HepG2 (cell line): ENCODE measurements around the gene MMS19. TPM values are rescaled to one million over a fixed set of nuclear protein-coding genes. Genes with fewer than 3 reads are reported as not detected.

ENCODE experiments used
- AGO2 ChIP-seq: fragments of 200-400 bp; formaldehyde crosslinking; optimal IDR thresholded peaks from 2 replicates; pipeline ENCODE3; 2017; ENCODE audit warnings: mild to moderate bottlenecking, low read depth, low read length, moderate library complexity
- CEBPG ChIP-seq: IDR thresholded peaks from 2 replicates; pipeline ENCODE4 v1.6.1; 2016
- DBP ChIP-seq: sonication (generic); formaldehyde crosslinking; IDR thresholded peaks from 2 replicates; pipeline ENCODE4 v1.4.0; 2020; ENCODE audit warnings: missing genetic modification reagents; ENCODE audit errors: not compliant biosample characterization
- ELF3 ChIP-seq: IDR thresholded peaks from 2 replicates; pipeline ENCODE4 v1.6.1; 2016; ENCODE audit warnings: missing genetic modification reagents, missing compliant biosample characterization
- HBP1 ChIP-seq: IDR thresholded peaks from 2 replicates; pipeline ENCODE4 v1.6.1; 2016; ENCODE audit warnings: low read depth, control low read depth
- HHEX ChIP-seq: IDR thresholded peaks from 2 replicates; pipeline ENCODE4 v1.6.1; 2016; ENCODE audit warnings: control low read depth
- NCOA1 ChIP-seq: sonication (generic); formaldehyde crosslinking; IDR thresholded peaks from 2 replicates; pipeline ENCODE4 v1.9.0; 2021; ENCODE audit warnings: missing genetic modification reagents
- RFX3 ChIP-seq: IDR thresholded peaks from 2 replicates; pipeline ENCODE4 v1.6.1; 2016; ENCODE audit warnings: missing biosample characterization, missing genetic modification reagents
- SIX4 ChIP-seq: sonication (generic); formaldehyde crosslinking; IDR thresholded peaks from 2 replicates; pipeline ENCODE4 v1.4.0; 2020; ENCODE audit warnings: missing genetic modification reagents
- SKI ChIP-seq: fragments of 450-650 bp; IDR thresholded peaks from one replicate; pipeline ENCODE4 v1.6.1; 2018; ENCODE audit warnings: mild to moderate bottlenecking; ENCODE audit not compliant: partially characterized antibody
- THAP7 ChIP-seq: sonication (generic); formaldehyde crosslinking; IDR thresholded peaks from 2 replicates; pipeline ENCODE4 v1.8.1; 2023; ENCODE audit warnings: mild to moderate bottlenecking, missing genetic modification reagents
- ZBTB43 ChIP-seq: sonication (generic); formaldehyde crosslinking; conservative IDR thresholded peaks from 2 replicates; pipeline ENCODE4 v1.4.0; 2020; ENCODE audit warnings: missing genetic modification reagents
- ZFP82 ChIP-seq: sonication (generic); formaldehyde crosslinking; IDR thresholded peaks from 2 replicates; pipeline ENCODE4 v1.5.1; 2020; ENCODE audit warnings: mild to moderate bottlenecking, missing genetic modification reagents, borderline replicate concordance
- ZMYM2 ChIP-seq: sonication (generic); formaldehyde crosslinking; IDR thresholded peaks from 2 replicates; pipeline ENCODE4 v1.8.0; 2022; ENCODE audit warnings: mild to moderate bottlenecking, missing genetic modification reagents
- ZNF232 ChIP-seq: sonication (generic); formaldehyde crosslinking; IDR thresholded peaks from 2 replicates; pipeline ENCODE4 v1.4.0; 2020; ENCODE audit warnings: missing genetic modification reagents, borderline replicate concordance
- ZNF343 ChIP-seq: sonication (generic); formaldehyde crosslinking; IDR thresholded peaks from 2 replicates; pipeline ENCODE4 v1.4.0; 2020; ENCODE audit warnings: mild to moderate bottlenecking, missing genetic modification reagents
- ZNF430 ChIP-seq: sonication (generic); formaldehyde crosslinking; IDR thresholded peaks from 2 replicates; pipeline ENCODE4 v1.9.0; 2021; ENCODE audit warnings: mild to moderate bottlenecking, missing genetic modification reagents
- ZNF570 ChIP-seq: sonication (generic); formaldehyde crosslinking; IDR thresholded peaks from 2 replicates; pipeline ENCODE4 v1.4.0; 2020; ENCODE audit warnings: mild to moderate bottlenecking, missing genetic modification reagents, borderline replicate concordance
- ZNF670 ChIP-seq: sonication (generic); formaldehyde crosslinking; IDR thresholded peaks from 2 replicates; pipeline ENCODE4 v1.8.0; 2022; ENCODE audit warnings: mild to moderate bottlenecking, missing genetic modification reagents, borderline replicate concordance
- ZSCAN31 ChIP-seq: sonication (generic); formaldehyde crosslinking; IDR thresholded peaks from 2 replicates; pipeline ENCODE4 v1.5.0; 2020; ENCODE audit warnings: low read depth, mild to moderate bottlenecking, missing genetic modification reagents
- polyA plus RNA-seq, 8 experiments: library from polyadenylated mRNA; depleted of rRNA in 3 of 8; stranded (reverse) in 7 of 8; unstranded in 1 of 8; fragments of >200 nt; fragmentation: Illumina TruSeq in 4 of 8; extraction: Trizol in 4 of 8; gene quantifications; 2 replicates each; pipeline versions ENCODE4 v1.2.1 to v1.2.3, GENCODE V29; 2011 to 2016; ENCODE audit warnings: low read depth in 4 of 8, missing spikeins in 1 of 8, mixed read lengths in 1 of 8; ENCODE audit not compliant: insufficient read depth in 1 of 8
- total RNA-seq, 5 experiments: library from RNA; depleted of rRNA; stranded (reverse); fragments of >200 nt; fragmentation: Illumina TruSeq; extraction: Trizol; gene quantifications; 2 replicates each; pipeline ENCODE4 v1.2.3, GENCODE V29; 2016; ENCODE audit warnings: low read depth in 1 of 5
- TF ChIP-seq, protein P1 (sequence below): sonication (generic); formaldehyde crosslinking; IDR thresholded peaks from 2 replicates; pipeline ENCODE4 v1.5.1; 2020; ENCODE audit warnings: mild to moderate bottlenecking, missing genetic modification reagents, moderate library complexity
- TF ChIP-seq, protein P2 (sequence below): sonication (generic); formaldehyde crosslinking; IDR thresholded peaks from 2 replicates; pipeline ENCODE4 v1.4.0; 2020; ENCODE audit warnings: missing genetic modification reagents

Gene MMS19
- total and polyA plus RNA-seq, 2 of the 13 experiments (the other 11 are each of a cell fraction or from before 2014, with no cell fraction given) = 76.4 to 107 TPM

- TF ChIP-seq RFX3 (CRISPR knock-in tag) (no peak), HHEX (CRISPR knock-in tag) (no peak), ZNF570 (CRISPR knock-in tag) (no peak), AGO2 (peak; percentile 46), ZNF343 (CRISPR knock-in tag) (no peak), ZNF430 (CRISPR knock-in tag) (peak; percentile 80), CEBPG (CRISPR knock-in tag) (no peak), ZSCAN31 (CRISPR knock-in tag) (peak; percentile 72; the same call in 1 of the 2 replicates), HBP1 (CRISPR knock-in tag) (peak; percentile 45; the same call in 1 of the 2 replicates), DBP (no peak), ELF3 (CRISPR knock-in tag) (peak; percentile 77), ZNF232 (no peak; the same call in 1 of the 2 replicates), THAP7 (CRISPR knock-in tag) (0 out of 2 replicates have a peak, but pooled peaks have one; percentile 53), ZFP82 (CRISPR knock-in tag) (no peak), ZMYM2 (no peak), NCOA1 (CRISPR knock-in tag) (no peak), SIX4 (no peak), ZBTB43 (no peak; the same call in 1 of the 2 replicates), ZNF670 (CRISPR knock-in tag) (no peak), SKI (no peak)
- TF ChIP-seq, protein P1, sequence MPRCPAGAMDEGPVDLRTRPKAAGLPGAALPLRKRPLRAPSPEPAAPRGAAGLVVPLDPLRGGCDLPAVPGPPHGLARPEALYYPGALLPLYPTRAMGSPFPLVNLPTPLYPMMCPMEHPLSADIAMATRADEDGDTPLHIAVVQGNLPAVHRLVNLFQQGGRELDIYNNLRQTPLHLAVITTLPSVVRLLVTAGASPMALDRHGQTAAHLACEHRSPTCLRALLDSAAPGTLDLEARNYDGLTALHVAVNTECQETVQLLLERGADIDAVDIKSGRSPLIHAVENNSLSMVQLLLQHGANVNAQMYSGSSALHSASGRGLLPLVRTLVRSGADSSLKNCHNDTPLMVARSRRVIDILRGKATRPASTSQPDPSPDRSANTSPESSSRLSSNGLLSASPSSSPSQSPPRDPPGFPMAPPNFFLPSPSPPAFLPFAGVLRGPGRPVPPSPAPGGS (CRISPR knock-in tag) = peak; percentile 80; the same call in 1 of the 2 replicates
- TF ChIP-seq, protein P2, sequence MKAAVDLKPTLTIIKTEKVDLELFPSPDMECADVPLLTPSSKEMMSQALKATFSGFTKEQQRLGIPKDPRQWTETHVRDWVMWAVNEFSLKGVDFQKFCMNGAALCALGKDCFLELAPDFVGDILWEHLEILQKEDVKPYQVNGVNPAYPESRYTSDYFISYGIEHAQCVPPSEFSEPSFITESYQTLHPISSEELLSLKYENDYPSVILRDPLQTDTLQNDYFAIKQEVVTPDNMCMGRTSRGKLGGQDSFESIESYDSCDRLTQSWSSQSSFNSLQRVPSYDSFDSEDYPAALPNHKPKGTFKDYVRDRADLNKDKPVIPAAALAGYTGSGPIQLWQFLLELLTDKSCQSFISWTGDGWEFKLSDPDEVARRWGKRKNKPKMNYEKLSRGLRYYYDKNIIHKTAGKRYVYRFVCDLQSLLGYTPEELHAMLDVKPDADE = no peak
These were observed 52.2 kb downstream of the MMS19 start, which contains the start of the genes EXOSC1 and ZDHHC16 (continued) for GRCh38 chr10:97445722-97446639.
